Adipocyte (in vitro differentiated cells): ENCODE data around the gene NGEF.

ENCODE experiments used
- DNase-seq: peaks from one replicate; pipeline ENCODE4 v3.0.0-alpha.2; 2015; ENCODE audit warnings: low read depth
- H3K27me3 ChIP-seq: replicated peaks from 2 replicates; pipeline ENCODE4 v1.7.0; 2013; ENCODE audit warnings: mild to moderate bottlenecking, low read length, moderate library complexity; ENCODE audit not compliant: control insufficient read depth, insufficient read depth
- H3K36me3 ChIP-seq: 2 replicates; pipeline ENCODE4 v1.7.0; 2013; ENCODE audit warnings: low read length, mild to moderate bottlenecking, moderate library complexity; ENCODE audit not compliant: control insufficient read depth, insufficient read depth, severe bottlenecking
- H3K4me1 ChIP-seq: 2 replicates; pipeline ENCODE4 v1.7.0; 2013; ENCODE audit warnings: mild to moderate bottlenecking, low read length, moderate library complexity; ENCODE audit not compliant: control insufficient read depth, insufficient read depth
- H3K4me3 ChIP-seq: 2 replicates; pipeline ENCODE4 v1.7.0; 2013; ENCODE audit warnings: mild to moderate bottlenecking, low read length, moderate library complexity
- H3K9ac ChIP-seq: 2 replicates; pipeline ENCODE4 v1.7.0; 2013; ENCODE audit warnings: mild to moderate bottlenecking, low read length, moderate library complexity
- H3K9me3 ChIP-seq: 2 replicates; pipeline ENCODE4 v1.7.0; 2013; ENCODE audit warnings: mild to moderate bottlenecking, low read length, moderate library complexity; ENCODE audit not compliant: control insufficient read depth

The NGEF gene

DNA sequence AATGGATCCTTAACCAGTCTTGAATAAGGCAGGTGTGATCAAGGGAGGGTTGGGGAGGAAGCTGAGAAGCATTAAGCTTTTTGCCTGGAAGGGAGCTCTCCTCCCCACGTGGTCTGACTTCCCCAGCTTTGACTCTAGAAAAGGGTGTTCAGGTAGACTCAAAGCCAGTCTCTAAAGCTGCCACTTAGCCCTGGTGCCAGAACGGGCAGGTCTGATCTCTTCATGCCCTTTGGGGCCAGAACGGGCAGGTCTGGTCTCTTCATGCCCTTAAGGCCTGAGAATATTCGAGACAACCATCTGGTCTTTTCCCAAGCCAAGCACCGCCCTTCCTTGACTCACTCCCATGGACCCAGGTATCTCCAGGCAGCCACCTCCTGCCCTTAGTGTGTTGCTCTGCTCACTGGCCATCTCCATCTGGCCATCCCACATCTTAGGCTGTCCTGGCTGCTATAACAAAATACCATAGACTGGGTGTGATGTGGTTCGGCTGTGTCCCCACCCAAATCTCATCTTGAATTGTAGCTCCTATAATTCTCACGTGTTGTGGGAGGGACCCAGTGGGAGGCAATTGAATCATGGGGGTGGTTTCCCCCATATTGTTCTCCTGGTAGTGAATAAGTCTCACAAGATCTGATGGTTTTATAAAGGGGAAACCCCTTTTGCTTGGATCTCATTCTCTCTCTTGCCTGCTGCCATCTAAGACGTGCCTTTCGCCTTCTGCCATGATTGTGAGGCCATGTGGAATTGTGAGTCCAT lies 83.6 kb downstream of the NGEF start:
- H3K4me1 ChIP-seq = peaks cover 3% of the 10 kb centered on the region
- peaks cover 28% of the 10 kb centered on the region for H3K27me3 ChIP-seq
- no peaks in the 10 kb centered on the region for H3K36me3 ChIP-seq
- peaks cover 12% of the 10 kb centered on the region for H3K9me3 ChIP-seq
- DNase-seq = no peak
- H3K9ac ChIP-seq = no peak overlapping the region
- no peak overlapping the region for H3K4me3 ChIP-seq

DNA sequence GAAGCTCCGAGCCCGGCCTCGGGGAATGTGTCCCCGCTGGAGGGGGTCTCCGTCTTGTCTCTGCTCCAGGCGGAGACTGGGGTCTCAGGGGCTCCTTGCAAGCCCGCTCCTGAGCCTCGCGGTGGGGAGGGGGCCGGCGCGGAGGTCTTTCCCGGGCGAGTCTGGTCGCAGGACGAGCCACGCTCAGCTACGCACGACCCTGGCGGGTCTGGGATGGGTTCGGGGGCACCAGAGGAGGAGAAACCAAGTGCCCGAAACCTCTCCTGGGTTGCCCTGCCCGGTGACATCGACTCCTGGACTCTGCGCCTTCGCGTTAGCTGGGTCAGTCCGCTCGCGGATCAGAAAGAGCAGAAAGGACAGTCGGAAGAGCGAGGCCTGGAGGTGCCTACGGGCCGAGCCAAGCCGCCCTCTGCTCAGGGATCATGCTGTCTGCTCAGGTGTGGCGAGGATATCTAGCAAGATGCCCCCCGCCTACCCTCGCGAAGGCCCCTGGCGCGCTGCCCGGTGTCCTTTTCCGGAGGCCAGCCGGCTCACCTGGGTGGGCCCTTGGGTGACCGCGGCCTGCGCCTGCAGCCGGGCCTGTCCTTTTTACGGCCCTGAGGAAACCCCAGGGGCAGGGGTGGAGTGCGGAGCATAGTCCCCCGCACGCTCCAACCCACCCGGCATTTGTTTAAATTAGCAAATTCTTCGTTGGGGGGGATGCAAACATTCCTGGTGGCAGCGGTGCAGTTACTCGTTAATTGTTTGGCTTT lies 84.3 kb downstream of the NGEF start:
- peaks cover 32% of the 10 kb centered on the region for H3K27me3 ChIP-seq
- peaks cover 3% of the 10 kb centered on the region for H3K4me1 ChIP-seq
- no peak for DNase-seq
- peaks cover 16% of the 10 kb centered on the region for H3K9me3 ChIP-seq
- no peak overlapping the region for H3K9ac ChIP-seq
- H3K36me3 ChIP-seq = no peaks in the 10 kb centered on the region
- no peak overlapping the region for H3K4me3 ChIP-seq

DNA sequence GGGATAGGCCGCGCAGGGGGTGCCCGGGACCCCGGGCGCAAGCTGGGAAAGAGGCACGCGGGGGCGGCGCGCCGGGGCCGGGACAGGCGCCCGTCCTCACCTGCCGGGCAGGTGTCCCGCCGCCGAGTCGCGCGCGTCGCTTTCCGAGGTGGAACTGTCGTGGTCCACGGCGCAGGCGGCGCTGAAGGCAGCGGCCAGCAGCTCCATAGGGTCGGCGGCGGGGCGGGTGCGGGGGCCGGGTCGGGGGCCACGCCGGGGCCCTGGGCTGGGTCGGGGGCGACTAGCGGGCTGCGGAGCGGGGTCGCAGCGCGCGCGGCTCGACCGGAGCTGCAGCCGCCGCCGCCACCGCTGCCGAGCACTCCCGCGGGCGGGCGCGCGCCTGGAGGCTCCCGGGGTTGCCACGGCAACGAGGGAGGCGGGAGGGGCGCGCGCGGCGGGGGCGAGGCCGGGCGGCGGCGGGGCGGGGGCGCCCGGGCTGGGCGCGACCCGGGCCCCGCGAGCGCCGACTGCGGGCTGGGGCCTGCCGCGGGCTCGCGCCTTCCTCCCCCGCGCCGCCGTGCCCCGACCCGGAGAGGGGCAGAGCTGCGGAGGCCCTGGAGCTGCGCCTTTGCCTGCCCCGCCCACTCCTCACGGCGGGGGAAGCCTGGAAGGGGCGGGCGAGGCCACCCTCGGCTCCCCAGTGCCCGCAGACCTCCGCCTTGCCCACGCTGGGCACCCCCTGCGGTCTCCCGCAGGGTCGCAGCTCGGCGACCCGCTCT lies 85.1 kb downstream of the NGEF start:
- Histone ChIP-seq H3K9ac (no peak overlapping the region), H3K36me3 (no peaks in the 10 kb centered on the region), H3K9me3 (peaks cover 16% of the 10 kb centered on the region), H3K4me3 (no peak overlapping the region), H3K4me1 (peaks cover 3% of the 10 kb centered on the region), H3K27me3 (peaks cover 32% of the 10 kb centered on the region)
- DNase-seq = peak; percentile 9

DNA sequence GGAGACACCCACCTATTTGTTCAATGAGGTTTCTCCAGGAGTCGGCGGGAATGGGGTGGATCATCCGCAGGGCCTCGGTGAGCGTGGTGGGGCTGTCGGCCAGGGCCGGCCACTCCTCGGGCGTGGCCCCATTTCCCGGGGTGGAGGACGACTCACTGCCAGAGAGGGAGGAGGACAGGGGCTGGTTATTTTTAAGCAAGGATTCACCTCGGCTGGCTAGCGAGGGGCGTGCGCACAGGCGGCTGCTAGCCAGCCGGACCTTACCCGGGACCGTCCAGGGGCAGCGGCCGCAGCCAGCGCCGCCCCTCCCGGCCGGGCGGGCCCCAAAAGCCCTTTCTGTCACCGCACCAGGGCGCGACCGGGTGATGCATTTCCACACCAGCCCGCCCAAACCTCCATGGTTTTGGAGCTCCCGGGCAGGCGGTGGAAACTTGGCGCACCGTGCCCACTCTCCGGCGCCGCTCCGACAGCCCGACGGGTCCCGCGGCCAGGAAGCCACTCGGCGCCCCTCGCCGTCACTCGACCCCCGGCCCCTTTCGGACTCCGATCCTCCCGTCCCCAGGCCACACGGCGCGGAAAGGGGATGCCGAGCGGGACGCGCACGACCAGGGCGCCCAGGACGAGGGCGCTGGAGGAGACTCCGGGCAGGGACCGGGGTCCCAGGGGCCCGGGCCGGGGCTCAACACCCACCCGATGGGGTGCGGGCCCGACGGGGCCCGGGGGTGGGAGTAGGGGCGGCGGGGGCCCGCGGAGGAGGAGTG lies 85.8 kb downstream of the NGEF start:
- Histone ChIP-seq H3K36me3 (no peaks in the 10 kb centered on the region), H3K27me3 (peaks cover 33% of the 10 kb centered on the region), H3K9ac (no peak overlapping the region), H3K4me1 (peaks cover 3% of the 10 kb centered on the region), H3K9me3 (peaks cover 16% of the 10 kb centered on the region), H3K4me3 (peak overlapping the region; percentile 37)
- DNase-seq = peak; percentile 42

DNA sequence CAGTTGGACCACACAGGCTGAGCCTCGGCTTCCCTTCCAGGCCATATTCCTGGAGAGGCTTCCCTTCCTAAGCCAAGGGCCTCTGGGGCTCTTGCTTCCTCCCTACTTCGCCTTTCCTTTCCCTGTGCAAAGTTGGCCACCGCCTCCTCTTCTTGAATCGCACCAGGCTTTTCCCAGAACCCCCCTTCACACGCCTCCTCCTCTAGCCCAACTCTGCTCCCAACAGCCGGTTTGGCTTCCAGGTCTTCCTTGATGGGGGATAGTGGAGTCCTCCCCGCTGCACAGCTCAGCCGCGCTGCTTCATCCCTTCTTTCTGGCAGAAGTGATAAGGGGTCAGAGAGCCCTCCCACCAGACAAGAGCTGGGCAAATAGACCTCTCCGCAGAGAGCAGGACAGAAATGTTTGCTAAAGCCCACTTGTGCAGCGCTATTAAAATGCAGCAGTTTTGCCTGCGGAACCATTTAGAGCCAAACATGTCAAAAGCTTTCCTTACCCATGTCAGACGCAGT lies 86.6 kb downstream of the NGEF start:
- H3K4me3 ChIP-seq = peak overlapping the region; percentile 37

DNA sequence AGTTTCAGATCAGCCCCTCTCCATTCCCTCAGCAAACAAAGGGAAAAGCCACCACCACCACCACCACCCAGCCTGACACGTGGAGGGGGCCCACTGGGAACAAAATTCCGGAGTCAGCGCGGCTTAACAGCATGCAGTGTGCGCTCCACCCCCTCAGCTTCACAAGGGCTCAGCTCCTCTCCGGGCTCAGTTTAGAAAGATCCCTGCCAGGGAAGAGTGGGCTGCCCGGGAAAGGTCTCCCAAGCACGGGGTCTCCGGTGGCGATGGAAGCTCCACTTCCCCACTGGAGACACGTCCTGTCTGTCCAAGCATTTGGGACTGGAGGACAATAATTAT lies 87.3 kb downstream of the NGEF start:
- Histone ChIP-seq H3K36me3 (no peaks in the 10 kb centered on the region), H3K9ac (no peak overlapping the region), H3K4me1 (no peaks in the 10 kb centered on the region), H3K4me3 (no peak overlapping the region), H3K27me3 (peaks cover 35% of the 10 kb centered on the region), H3K9me3 (peaks cover 6% of the 10 kb centered on the region)
- DNase-seq = no peak

More for the DNA sequence above, 86.6 kb downstream of the NGEF start:
- Histone ChIP-seq H3K9ac (no peak overlapping the region), H3K27me3 (peaks cover 35% of the 10 kb centered on the region), H3K4me1 (peaks cover 1% of the 10 kb centered on the region), H3K36me3 (no peaks in the 10 kb centered on the region), H3K9me3 (peaks cover 13% of the 10 kb centered on the region)
- no peak for DNase-seq

DNA sequence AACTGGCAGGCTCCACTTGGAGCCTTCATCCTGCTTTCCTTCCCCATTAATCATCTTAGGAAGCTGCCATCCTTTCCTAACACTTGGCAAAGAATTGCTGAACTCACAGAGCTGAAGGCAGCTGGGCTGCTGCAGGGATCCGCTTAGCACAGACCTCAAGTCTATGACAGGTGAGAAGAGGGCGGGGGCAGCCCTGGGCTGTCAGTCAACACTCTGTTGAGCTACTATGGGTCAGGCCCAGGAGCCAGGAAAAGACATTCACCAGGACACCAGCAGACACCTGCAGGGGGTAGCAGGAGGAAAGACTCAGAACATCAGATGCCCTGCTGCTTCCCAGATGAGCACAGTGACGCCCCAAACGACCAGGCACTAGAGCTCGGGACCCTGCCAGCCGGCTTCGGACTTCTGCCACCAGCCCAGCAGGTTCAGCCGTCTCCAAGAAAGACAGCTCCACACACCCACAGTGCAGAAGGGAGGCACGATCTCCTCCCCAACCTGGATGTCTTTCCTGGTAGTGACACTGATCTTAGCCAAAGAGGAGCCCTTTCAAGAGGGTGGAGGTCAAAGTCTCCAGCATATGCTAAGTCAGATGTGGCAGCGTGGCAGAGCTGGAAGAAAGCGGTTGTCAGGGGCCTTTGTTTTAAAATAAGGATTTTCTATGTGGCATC lies 87.8 kb downstream of the NGEF start:
- Histone ChIP-seq H3K9me3 (peaks cover 5% of the 10 kb centered on the region), H3K4me3 (no peak overlapping the region), H3K36me3 (no peaks in the 10 kb centered on the region), H3K4me1 (no peaks in the 10 kb centered on the region), H3K9ac (no peak overlapping the region), H3K27me3 (peaks cover 35% of the 10 kb centered on the region)
- DNase-seq = no peak

DNA sequence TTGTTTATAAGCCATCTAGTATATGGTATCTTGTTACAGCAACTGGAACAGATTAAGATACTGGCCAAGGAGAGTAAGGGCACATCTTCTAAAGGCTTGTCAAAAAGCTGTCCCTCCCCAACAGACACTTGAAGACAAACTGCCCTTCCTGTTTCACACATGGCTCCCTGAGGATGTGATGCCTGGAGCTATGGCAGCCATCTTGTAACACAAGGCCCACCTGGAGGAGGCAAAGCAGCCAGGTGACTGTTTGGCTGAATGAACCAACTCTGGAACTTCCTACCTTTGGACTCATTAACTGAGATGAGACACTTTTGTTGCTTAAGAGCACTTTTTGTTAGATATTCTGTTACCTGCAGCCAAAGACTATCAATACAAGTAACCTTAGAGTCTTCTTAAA lies 88.6 kb downstream of the NGEF start:
- no peak for DNase-seq
- H3K27me3 ChIP-seq = peaks cover 35% of the 10 kb centered on the region
- no peaks in the 10 kb centered on the region for H3K36me3 ChIP-seq
- H3K9me3 ChIP-seq = peaks cover 5% of the 10 kb centered on the region
- H3K4me3 ChIP-seq = no peak overlapping the region
- H3K4me1 ChIP-seq = no peaks in the 10 kb centered on the region
- H3K9ac ChIP-seq = no peak overlapping the region

DNA sequence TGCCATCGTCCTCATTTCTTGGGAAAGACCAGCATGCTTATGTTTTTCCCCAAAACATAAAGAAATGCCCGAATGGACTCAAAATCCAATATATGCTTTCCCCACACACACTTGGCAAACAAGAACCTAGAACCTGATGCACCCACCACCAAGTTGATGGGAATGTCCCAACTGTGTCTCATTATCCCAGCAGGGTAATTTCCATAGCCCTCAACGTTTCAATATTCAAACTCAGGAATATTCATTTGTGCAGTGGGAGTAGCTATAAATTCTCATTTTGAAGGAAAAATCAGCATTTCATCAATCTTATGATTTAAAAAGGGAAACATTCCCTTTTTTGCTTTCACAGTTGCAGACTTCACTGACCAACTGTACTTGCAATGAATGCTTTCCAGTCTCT lies 92.3 kb downstream of the NGEF start:
- no peaks in the 10 kb centered on the region for H3K4me1 ChIP-seq
- no peak overlapping the region for H3K4me3 ChIP-seq
- H3K27me3 ChIP-seq = peaks cover 17% of the 10 kb centered on the region
- H3K9ac ChIP-seq = no peak overlapping the region
- peaks cover 5% of the 10 kb centered on the region for H3K9me3 ChIP-seq
- H3K36me3 ChIP-seq = no peaks in the 10 kb centered on the region
- no peak for DNase-seq

DNA sequence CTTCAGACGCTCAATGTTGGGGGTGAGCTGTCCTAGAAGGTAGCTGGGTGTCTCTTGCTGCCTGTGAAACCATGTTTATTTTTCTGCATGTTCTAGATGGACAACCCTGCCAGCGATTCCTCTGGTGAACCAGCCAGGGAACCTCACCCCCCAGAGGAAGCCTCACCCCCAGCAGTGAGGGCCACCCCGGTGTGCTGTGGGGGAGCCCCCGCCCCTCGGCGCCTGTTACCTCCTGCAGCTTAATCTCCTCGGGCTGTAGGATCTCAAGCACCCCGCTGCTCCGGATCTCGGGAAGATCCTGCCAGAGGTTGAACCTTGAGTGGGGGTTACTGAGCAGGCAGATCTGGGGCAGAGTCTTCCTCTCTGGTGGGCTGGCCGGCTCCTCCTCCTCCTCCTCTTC lies 93.0 kb downstream of the NGEF start:
- H3K4me1 ChIP-seq = no peaks in the 10 kb centered on the region
- H3K9me3 ChIP-seq = peaks cover 5% of the 10 kb centered on the region
- no peak overlapping the region for H3K9ac ChIP-seq
- no peak for DNase-seq
- peaks cover 11% of the 10 kb centered on the region for H3K27me3 ChIP-seq
- no peak overlapping the region for H3K4me3 ChIP-seq
- H3K36me3 ChIP-seq = no peaks in the 10 kb centered on the region
